NCI-H1436 treated with DMSO at 0.1 percent for 48 hours (cell line): ENCODE measurements around the gene BTG2.
A peak's percentile ranks its signal among the peaks of the same experiment; 100 is the strongest.

Experiments used
- DNase-seq: peaks from one replicate; lab custom pipeline; 2025; lab: John Stamatoyannopoulos, UW

The BTG2 gene

DNA sequence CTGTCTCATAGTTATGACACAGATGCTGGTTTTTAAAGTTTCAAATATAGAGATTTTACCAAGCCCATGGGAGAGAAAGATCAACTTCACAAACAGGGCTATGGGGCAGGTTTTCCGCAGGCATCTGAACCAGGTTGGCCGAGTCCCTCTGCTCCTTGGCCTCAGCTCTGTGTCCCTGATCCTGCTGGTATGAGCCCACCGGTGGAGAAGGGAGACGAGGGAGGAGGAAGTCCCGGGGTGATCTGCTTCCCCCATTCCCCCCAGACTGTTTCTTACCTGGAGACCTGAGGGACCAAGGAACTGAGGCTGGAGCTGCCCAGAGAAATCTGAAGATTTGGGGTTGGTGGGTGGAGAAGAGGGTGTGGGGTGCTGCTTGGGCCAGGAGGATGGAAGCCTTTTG, 28.9 kb upstream of the BTG2 start:
- no peak for DNase-seq

DNA sequence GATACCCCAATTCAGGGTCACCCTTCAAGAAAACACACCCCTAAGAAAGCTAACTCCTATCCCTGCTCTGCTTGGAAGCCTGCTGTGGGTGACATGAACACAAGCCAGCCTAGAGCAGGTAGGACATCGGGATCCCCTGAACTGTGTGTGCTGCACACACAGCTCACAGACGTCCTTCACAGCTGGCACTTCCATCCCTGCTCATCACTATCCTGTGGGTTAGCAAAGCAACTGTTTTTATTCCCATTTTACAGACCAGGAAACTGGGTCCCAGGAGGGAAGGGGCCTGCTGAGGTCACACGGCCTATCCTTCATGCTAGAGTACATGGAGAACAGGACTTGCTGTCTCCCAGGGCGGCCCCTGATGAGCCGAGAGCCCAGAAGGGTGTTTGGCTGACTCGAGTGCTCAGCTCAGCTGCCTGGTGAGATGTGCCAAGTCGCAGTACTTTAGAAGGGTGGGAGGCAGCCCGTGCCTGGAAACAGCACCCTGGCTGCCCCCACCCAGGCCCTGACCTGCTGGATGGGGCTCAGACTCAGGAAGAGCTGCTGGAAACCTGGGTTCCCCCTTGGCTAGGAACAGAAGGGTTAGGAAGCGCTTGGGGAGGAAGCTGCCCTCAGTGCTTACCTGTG, 28.3 kb upstream of the BTG2 start:
- DNase-seq: no peak

DNA sequence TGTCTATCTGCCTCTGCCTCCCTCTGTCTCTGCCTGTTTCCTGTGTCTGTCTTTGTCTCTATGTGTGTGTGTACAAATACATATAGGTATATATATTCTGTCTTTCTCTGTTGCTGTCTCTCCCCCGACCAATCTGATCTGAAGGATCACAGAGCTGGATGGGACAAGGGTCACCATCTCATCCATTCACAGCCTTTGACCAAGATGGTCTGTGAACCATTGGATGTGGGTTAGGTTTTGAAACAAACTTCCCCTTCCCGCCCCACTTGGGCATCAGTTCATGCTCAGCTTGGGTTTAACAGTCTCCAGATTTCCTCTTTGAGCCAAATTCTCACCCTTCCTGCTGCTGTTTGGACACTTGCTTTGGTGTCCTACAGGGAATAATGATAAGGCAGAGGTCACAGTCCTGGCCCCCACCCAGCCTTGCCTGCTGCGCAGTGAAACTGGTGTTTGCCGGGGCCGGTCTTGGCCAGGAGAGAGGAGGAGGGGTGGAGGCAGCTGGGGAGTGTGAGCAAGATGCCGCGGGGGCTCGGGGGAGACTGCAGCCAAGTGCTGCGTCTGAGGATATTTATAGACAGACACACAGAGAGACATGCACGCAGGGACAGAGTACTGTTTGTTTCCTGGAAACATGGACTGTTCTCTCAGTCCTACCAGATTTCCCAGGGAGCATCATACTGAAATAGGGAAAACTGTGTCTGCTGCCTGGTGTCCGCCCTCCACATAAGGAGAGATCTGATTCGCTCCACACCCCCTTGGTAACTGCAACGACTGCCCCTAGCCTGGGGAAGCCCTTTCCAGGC, 27.0 kb upstream of the BTG2 start:
- peak; percentile 22 for DNase-seq

- no peak for DNase-seq
Observed at GRCh38 chr1:203278885-203279406, 26.4 kb upstream of the BTG2 start.

DNA sequence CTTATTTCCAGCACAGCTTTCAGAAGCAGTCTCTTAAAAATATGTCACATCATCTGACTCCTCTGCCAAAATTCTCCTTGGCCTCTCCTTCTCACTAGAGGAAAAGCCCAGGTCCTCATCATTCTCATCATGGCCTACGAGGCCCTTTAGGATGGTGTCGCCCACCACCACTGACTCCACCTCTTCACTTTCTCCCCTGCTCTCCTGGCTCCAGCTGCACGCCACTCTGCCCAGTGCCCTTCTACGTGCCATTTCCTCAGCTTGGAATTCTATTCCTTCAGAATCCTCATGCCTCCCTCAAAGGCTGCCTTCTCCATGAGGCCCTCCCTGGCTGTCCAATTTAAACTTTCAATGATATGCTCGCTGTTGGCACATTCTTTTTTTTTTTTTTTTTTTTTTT, 25.3 kb upstream of the BTG2 start:
- DNase-seq: no peak

- DNase-seq: no peak
Observed at GRCh38 chr1:203281033-203281432, 24.3 kb upstream of the BTG2 start.

DNA sequence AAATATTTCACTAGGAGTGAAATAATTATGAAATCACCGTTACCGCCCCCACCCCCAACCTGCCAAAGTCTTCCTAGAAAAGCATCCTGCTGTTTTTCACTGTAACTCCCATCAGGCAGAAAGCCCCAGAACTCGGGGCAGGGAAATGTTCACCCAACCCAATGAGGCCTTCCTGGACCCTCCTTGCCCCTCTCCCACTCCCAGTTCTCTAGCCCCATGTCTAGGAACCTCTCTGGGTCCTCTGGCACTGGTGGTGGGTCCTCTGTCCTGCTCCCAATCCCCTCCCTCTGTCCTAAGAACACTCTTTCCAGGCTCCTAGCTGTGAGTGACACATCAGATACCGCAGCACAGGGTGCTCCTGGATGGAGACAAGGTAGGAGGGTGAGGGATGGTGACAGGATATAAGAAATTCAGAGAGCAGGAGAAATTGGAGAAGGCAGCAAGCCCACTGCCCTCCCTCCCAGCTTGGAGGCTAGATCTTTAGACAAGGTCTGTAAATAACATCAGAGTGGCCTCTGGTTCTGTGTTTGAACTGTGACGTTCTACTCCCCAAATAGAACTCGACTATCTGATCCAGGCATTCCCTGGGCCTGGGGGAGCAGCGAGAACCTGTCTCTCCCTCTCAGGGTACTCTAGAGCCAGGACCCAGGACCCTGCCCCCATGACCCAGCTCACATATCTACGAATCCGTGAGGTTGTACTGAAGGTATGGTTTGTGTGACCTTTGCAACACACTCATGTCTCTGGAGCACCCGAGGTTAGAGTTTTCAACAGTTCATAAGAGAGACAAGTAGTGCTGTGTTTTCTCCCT, 23.3 kb upstream of the BTG2 start:
- DNase-seq: no peak

- no peak for DNase-seq
Observed at GRCh38 chr1:203282720-203283542, 22.4 kb upstream of the BTG2 start.

DNA sequence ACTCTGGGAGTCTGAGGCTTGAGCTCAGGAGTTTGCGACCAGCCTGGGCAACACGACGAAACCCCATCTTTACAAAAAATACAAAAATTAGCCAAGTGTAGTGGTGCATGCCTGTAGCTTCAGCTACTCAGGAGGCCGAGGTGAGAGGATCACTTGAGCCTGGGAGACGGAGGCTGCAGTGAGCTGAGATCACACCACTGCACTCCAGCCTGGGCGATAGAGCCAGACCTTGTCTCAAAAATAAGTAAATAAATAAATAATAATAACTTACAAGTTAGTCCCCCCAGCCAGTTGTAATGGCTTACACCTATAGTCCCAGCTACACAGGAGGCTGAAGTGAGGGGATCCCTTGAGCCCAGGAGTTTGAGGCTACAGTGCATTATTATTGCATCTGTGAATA, 21.7 kb upstream of the BTG2 start:
- DNase-seq: no peak

DNA sequence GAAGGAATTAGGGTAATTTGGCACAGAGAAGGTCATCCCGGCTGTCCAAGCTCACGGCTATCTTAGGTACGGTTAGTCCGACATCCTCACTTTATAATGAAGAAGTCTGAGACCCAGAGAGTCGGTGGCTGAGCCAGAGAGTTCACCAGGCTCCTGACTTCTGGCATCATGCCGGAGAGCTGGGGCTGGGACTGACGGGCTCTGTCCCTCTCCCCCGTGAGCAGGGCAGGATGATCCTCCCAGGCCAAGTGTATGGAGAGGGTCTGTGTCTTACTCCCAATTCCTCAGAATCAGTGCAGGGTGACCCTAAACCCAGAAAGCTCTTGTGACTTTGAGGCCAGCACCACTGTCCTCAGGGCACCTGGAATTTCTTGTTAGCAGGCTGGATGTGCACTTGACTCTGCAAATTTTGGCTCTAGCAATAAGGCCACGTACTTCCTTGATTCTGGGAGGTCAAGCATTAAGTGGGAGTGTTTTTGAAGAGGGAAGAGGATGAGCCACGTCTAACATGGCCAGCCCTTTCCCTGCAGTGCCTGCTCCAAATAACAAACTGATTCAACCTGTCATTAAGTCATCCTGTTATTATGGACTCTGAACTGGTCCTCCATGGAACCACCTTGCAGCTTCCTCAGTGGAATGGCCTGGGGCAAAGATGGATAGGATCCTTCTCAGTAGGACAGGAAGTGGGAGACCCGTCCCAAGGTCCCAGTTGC, 20.8 kb upstream of the BTG2 start:
- no peak for DNase-seq

DNA sequence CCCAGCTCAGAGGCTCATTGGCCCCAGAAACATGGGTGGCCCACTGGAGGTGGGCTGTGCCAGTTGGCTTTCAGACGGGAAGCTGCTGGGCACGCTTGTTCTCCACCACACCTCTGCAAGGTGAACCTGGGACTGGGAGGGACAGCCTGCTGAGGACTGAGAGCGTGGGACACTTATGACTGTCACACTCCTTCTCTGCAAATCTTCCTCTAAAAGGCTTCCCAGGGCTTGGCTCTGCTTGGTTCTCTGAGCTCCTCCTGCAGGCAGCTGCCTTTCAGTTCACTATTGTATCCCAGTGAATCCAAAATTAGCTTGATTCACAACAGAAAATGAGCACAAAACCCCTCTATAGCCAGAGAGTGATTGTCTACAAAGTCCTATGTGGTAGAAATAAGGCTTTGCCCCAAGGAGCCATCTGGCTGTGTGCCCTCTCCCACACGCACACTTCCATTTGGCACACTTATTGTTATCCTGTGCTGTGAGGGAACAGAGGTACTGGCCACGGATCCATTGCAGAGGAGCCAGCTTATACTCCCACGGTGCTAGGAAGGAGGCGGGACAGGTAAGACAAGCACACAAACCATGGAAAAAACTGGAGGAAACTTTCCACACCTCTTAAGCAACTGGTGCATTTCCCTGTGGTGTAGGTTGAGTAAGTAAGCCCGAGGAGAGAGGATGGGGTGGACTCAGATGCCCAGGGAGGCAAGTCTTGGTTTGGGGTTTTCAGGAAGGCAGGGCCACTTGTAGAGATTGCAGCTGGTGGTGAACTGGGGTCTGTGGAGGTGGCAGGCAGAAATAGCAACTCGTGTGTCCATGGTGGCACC, 18.9 kb upstream of the BTG2 start:
- no peak for DNase-seq

DNA sequence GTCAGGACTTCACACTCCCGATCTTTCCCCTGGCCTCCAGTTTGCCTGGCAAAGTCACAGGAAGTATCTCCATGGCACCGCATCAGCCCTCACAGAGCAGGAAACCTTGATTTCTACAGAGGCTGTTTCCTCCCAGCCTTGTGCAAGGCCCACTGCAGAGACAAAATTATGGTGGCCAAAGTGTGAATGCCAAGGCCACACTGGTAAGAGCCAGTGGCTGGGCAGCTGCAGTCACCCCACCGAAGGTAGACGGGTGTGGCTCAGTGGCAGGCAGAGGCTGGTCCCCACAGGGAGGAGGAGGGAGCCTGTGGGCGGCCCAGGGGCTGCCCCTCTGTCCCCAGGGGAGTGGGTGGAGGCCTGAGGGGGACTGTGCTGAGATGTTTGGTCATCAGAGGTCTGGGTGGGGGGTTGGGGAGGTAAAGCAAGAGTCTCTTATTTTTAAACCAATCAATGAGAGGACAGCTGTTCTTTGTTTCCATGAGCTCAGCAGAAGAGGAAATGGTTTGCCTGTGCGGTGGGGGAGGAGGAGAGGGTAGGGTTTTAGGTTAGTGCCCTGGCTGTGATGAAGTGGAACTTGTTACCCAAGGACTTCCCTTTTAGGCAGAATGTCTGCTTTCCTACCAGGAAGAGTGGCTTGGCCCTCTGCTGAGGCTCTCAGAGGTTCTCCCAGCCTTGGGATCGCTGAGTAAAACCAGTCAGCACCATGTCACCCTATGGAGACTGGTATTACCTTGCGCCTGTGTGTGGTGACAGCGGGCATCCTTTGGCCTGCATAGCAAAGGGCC, 18.0 kb upstream of the BTG2 start:
- peak; percentile 71 for DNase-seq

DNA sequence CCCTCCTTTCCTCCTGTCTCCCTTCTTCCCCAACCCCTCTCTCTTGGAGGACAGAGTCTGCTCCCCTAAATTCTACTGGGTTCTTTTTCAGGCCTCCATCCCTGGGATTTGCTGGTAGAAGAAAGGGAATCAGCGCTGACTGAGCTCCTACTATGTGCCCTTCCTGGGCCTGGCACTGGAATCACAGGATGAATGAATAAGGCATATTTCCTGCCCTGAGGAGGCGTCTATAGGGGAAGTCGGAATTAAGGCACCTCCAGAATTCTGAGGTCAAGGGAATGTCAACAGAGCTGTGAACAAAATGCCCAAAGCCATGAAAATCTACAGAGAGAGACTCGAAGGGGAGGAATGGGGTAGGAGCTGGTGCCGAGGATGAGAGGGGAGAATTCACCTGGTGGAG, 17.4 kb upstream of the BTG2 start:
- no peak for DNase-seq

GRCh38 chr1:203288400-203288799, 16.9 kb upstream of the BTG2 start:
- DNase-seq: no peak

DNA sequence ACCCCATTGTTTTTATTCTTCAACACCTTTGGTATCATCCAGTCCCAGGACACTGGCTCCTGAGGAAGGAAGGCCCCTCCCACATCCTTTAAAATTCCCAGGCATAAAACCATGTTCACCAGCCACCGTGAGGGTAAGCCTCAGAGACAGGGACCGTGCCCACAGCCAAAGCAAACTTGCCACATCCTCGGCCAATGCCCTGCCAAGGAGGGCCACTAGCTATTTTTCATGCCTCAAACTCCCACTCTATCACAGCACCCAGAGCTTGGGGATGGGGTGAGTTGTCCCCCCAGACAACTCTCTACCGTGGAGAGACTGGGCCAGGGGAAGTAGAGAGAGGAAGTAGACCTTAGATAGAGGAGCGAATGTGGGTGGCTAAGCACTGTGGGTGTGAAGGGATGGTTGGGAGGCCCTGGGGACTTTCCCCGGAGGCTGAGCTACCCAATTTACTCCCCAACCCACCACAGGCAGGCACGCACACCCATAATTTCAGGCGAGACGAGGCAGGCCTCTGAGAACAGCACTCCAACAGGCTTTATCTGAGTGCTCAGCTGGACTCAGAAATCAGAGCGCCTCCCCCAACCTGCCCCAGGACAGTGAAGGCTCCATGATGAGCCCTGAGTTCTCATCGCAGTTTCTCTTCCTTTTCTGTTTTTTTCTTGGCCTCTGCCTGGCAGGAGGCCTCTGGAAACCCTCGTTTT, 15.9 kb upstream of the BTG2 start:
- peak; percentile 88 for DNase-seq

- no peak for DNase-seq
Observed at GRCh38 chr1:203289982-203290260, 15.4 kb upstream of the BTG2 start.

- peak; percentile 90 for DNase-seq
Observed at GRCh38 chr1:203290261-203291089, 14.8 kb upstream of the BTG2 start.
